Measurements from ENCODE around the gene ATOH8. TPM values are rescaled to one million over a fixed set of nuclear protein-coding genes. Genes with fewer than 3 reads are reported as not detected.

The ATOH8 gene
- polyA plus RNA-seq, 6 donors from 2014 or later = not detected

GRCh38 chr2:85795331-85796045 lies 41.7 kb downstream of the ATOH8 start:
- Mint-ChIP-seq H3K27ac (no peak overlapping the region), H3K4me1 (no peaks in the 10 kb centered on the region), H3K4me3 (peak overlapping the region in 1 of 8 donors; percentile 58), H3K9me3 (peaks cover 0 to 5% (median 2%) of the 10 kb centered on the region in 7 donors), H3K36me3 (peaks cover 0 to under 1% of the 10 kb centered on the region in 2 donors), H3K27me3 (peaks cover 21 to 73% (median 62%) of the 10 kb centered on the region in 3 donors)
- ATAC-seq (ENCODE audit: low read depth in 2 of 2) (no peak), DNase-seq (no peak)

- Mint-ChIP-seq H3K4me1 (no peaks in the 10 kb centered on the region), H3K27me3 (peaks cover 21 to 73% (median 67%) of the 10 kb centered on the region in 3 donors), H3K27ac (no peak overlapping the region), H3K9me3 (peaks cover 0 to 10% (median 7%) of the 10 kb centered on the region in 7 donors), H3K36me3 (peaks cover 0 to 6% of the 10 kb centered on the region in 2 donors), H3K4me3 (peak overlapping the region in 1 of 8 donors; percentile 58)
- no peak for ATAC-seq (ENCODE audit: low read depth in 2 of 2)
- DNase-seq = no peak
These were observed 42.2 kb downstream of the ATOH8 start for GRCh38 chr2:85796046-85796340.

- peaks cover 21 to 71% (median 67%) of the 10 kb centered on the region in 3 donors for H3K27me3 Mint-ChIP-seq
- ATAC-seq (ENCODE audit: low read depth in 2 of 2) (no peak), DNase-seq (no peak)
- peaks cover 0 to 14% (median 8%) of the 10 kb centered on the region in 7 donors for H3K9me3 Mint-ChIP-seq
- H3K36me3 Mint-ChIP-seq = peaks cover 0 to 7% of the 10 kb centered on the region in 2 donors
- H3K27ac Mint-ChIP-seq = peak overlapping the region in 1 of 6 donors; percentile 71
- H3K4me3 Mint-ChIP-seq = no peak overlapping the region
- no peaks in the 10 kb centered on the region for H3K4me1 Mint-ChIP-seq
These were observed 42.8 kb downstream of the ATOH8 start for GRCh38 chr2:85796341-85797262.

GRCh38 chr2:85797263-85797660 lies 43.5 kb downstream of the ATOH8 start:
- peaks cover 0 to 7% of the 10 kb centered on the region in 2 donors for H3K36me3 Mint-ChIP-seq
- peaks cover 25 to 70% (median 60%) of the 10 kb centered on the region in 3 donors for H3K27me3 Mint-ChIP-seq
- H3K4me3 Mint-ChIP-seq = no peak overlapping the region
- DNase-seq = no peak
- peaks cover under 1 to 21% (median 11%) of the 10 kb centered on the region in 7 donors for H3K9me3 Mint-ChIP-seq
- no peaks in the 10 kb centered on the region for H3K4me1 Mint-ChIP-seq
- no peak for ATAC-seq (ENCODE audit: low read depth in 2 of 2)
- peak overlapping the region in 2 of 6 donors; percentile 35 to 71 for H3K27ac Mint-ChIP-seq

GRCh38 chr2:85797921-85798320 lies 44.1 kb downstream of the ATOH8 start:
- Mint-ChIP-seq H3K9me3 (peaks cover 2 to 23% (median 11%) of the 10 kb centered on the region in 7 donors), H3K27ac (no peak overlapping the region), H3K4me3 (no peak overlapping the region), H3K4me1 (no peaks in the 10 kb centered on the region), H3K36me3 (peaks cover 0 to 7% of the 10 kb centered on the region in 2 donors), H3K27me3 (peaks cover 25 to 64% (median 54%) of the 10 kb centered on the region in 3 donors)
- no peak for DNase-seq
- ATAC-seq (ENCODE audit: low read depth in 2 of 2) = no peak

GRCh38 chr2:85799215-85799956 lies 45.6 kb downstream of the ATOH8 start:
- H3K9me3 Mint-ChIP-seq = peaks cover 2 to 23% (median 11%) of the 10 kb centered on the region in 7 donors
- DNase-seq (no peak), ATAC-seq (ENCODE audit: low read depth in 2 of 2) (no peak)
- H3K27me3 Mint-ChIP-seq = peaks cover 27 to 60% (median 51%) of the 10 kb centered on the region in 3 donors
- H3K4me1 Mint-ChIP-seq = peaks cover 0 to 1% (median under 1%) of the 10 kb centered on the region in 3 donors
- peaks cover 0 to 7% of the 10 kb centered on the region in 2 donors for H3K36me3 Mint-ChIP-seq
- H3K4me3 Mint-ChIP-seq = no peak overlapping the region
- H3K27ac Mint-ChIP-seq = peak overlapping the region in 1 of 6 donors; percentile 66

GRCh38 chr2:85800586-85800985 lies 46.8 kb downstream of the ATOH8 start:
- no peak for ATAC-seq (ENCODE audit: low read depth in 2 of 2)
- peaks cover 2 to 23% (median 11%) of the 10 kb centered on the region in 7 donors for H3K9me3 Mint-ChIP-seq
- peaks cover 0 to 7% of the 10 kb centered on the region in 2 donors for H3K36me3 Mint-ChIP-seq
- no peak for DNase-seq
- peaks cover 0 to 7% (median 4%) of the 10 kb centered on the region in 3 donors for H3K4me1 Mint-ChIP-seq
- no peak overlapping the region for H3K4me3 Mint-ChIP-seq
- H3K27me3 Mint-ChIP-seq = peaks cover 27 to 56% (median 51%) of the 10 kb centered on the region in 3 donors
- no peak overlapping the region for H3K27ac Mint-ChIP-seq

GRCh38 chr2:85801871-85802270 lies 48.1 kb downstream of the ATOH8 start:
- Mint-ChIP-seq H3K27me3 (peaks cover 26 to 47% (median 47%) of the 10 kb centered on the region in 3 donors), H3K36me3 (peaks cover 0 to 7% of the 10 kb centered on the region in 2 donors), H3K9me3 (peaks cover 2 to 23% (median 11%) of the 10 kb centered on the region in 7 donors), H3K27ac (peak overlapping the region in 1 of 6 donors; percentile 54), H3K4me1 (peaks cover 0 to 7% (median 4%) of the 10 kb centered on the region in 3 donors), H3K4me3 (no peak overlapping the region)
- DNase-seq (no peak), ATAC-seq (ENCODE audit: low read depth in 2 of 2) (no peak)

- DNase-seq (no peak), ATAC-seq (ENCODE audit: low read depth in 2 of 2) (no peak)
- Mint-ChIP-seq H3K27ac (no peak overlapping the region), H3K36me3 (peaks cover 0 to 7% of the 10 kb centered on the region in 2 donors), H3K9me3 (peaks cover 2 to 23% (median 11%) of the 10 kb centered on the region in 7 donors), H3K4me1 (peaks cover 0 to 7% (median 4%) of the 10 kb centered on the region in 3 donors), H3K4me3 (no peak overlapping the region), H3K27me3 (peaks cover 20 to 42% (median 40%) of the 10 kb centered on the region in 3 donors)
These were observed 48.7 kb downstream of the ATOH8 start for GRCh38 chr2:85802354-85803103.

GRCh38 chr2:85803704-85804425 lies 50.1 kb downstream of the ATOH8 start:
- no peak overlapping the region for H3K27ac Mint-ChIP-seq
- H3K9me3 Mint-ChIP-seq = peaks cover 2 to 23% (median 11%) of the 10 kb centered on the region in 7 donors
- peaks cover 0 to 7% (median 4%) of the 10 kb centered on the region in 3 donors for H3K4me1 Mint-ChIP-seq
- no peak for DNase-seq
- peaks cover 0 to 7% of the 10 kb centered on the region in 2 donors for H3K36me3 Mint-ChIP-seq
- peaks cover 15 to 31% (median 29%) of the 10 kb centered on the region in 3 donors for H3K27me3 Mint-ChIP-seq
- no peak for ATAC-seq (ENCODE audit: low read depth in 2 of 2)
- H3K4me3 Mint-ChIP-seq = no peak overlapping the region

- Mint-ChIP-seq H3K36me3 (peaks cover 0 to 7% of the 10 kb centered on the region in 2 donors), H3K4me3 (no peak overlapping the region), H3K4me1 (peaks cover 0 to 7% (median 4%) of the 10 kb centered on the region in 3 donors), H3K27ac (no peak overlapping the region), H3K9me3 (peaks cover 2 to 23% (median 11%) of the 10 kb centered on the region in 7 donors), H3K27me3 (peaks cover 19 to 29% (median 22%) of the 10 kb centered on the region in 3 donors)
- ATAC-seq (ENCODE audit: low read depth in 2 of 2) (peak in 1 of 2 donors; percentile 52), DNase-seq (no peak)
These were observed 50.8 kb downstream of the ATOH8 start for GRCh38 chr2:85804583-85804982.
